Heart left ventricle (tissue), 13 donors: ENCODE measurements around the gene RASSF5.

Source experiments
- POLR2A ChIP-seq, 2 donors: fragments of 450-650 bp; IDR thresholded peaks; one replicate each; pipeline ENCODE4 v1.6.1; 2017; ENCODE audit warnings: antibody characterized with exemption in 2 of 2, mild to moderate bottlenecking in 2 of 2, moderate library complexity in 2 of 2
- TF ChIP-seq, protein P1 (sequence below), 12 donors: fragments of 200-600 bp; sonication (generic) in 4 of 12; IDR thresholded peaks; one replicate each; pipeline versions ENCODE4 v1.5.0 to v1.8.0; 2018 to 2022; ENCODE audit warnings: antibody characterized with exemption in 12 of 12, mild to moderate bottlenecking in 5 of 12
- donor health status: ischemic (EF 13 %, LVEDD 7.1; RV severe dilation, severe dysfunction).
- donor health status: DM: no; HTN: yes; CAD: no.
- donor health status: DM: no; HTN: no; CAD: no.
- donor health status: ischemic (EF 25% LVEDD 6.9; RV normal size, moderate dysfunction).
- donor health status: ischemic (EF 25% LVEDD 5.7; RV mildly dilated, moderate dysfunction).
- donor health status: ischemic (EF 35%, LVEDD 5.7; RV mildly dilated, moderate dysfunction).
- donor health status: nonischemic (EF 11% LVEDD 7.7; RV severe dilation, severe dysfunction).
- donor health status: DM: yes; HTN: yes; CAD: no.
- donor health status: PGD.
- donor health status: ischemic (EF 29% LVEDD 5.4; RV normal size, mild dysfunction).
- donor health status: nonischemic (EF 23%, LVEDD 6.1; RV moderate dilation, normal function).

DNA sequence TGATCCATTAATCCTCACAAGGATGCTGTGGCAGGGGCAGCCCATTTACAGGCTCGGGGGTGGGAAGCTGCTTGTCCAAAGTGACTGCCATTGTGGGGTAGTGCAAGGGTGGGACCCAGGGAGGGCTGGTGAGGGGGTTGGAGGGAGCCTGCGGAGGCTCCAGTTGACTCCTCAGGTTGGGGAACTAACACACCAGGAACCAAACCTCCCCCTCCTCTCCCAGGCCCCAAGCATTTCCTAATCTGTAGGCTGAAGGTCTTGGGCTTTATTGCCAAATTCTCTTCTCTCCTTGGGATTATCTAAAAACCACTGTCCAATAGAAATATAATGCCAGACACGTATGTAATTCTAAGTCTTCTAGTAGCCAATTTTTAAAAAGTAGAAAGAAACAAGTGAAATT is 18.9 kb upstream of the RASSF5 start:
- TF ChIP-seq POLR2A (IDR thresholded peaks at IDR 0.05) = no peak
- TF ChIP-seq, protein P1, sequence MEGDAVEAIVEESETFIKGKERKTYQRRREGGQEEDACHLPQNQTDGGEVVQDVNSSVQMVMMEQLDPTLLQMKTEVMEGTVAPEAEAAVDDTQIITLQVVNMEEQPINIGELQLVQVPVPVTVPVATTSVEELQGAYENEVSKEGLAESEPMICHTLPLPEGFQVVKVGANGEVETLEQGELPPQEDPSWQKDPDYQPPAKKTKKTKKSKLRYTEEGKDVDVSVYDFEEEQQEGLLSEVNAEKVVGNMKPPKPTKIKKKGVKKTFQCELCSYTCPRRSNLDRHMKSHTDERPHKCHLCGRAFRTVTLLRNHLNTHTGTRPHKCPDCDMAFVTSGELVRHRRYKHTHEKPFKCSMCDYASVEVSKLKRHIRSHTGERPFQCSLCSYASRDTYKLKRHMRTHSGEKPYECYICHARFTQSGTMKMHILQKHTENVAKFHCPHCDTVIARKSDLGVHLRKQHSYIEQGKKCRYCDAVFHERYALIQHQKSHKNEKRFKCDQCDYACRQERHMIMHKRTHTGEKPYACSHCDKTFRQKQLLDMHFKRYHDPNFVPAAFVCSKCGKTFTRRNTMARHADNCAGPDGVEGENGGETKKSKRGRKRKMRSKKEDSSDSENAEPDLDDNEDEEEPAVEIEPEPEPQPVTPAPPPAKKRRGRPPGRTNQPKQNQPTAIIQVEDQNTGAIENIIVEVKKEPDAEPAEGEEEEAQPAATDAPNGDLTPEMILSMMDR (IDR thresholded peaks at IDR 0.05) = no peak
